Retina (tissue), 1 donor: ENCODE results near the gene PTGDS.

Source experiments
- DNase-seq: peaks from one replicate; pipeline ENCODE4 v3.0.0-alpha.2; 2016

PTGDS gene

GRCh38 chr9:137026384-137026783 lies 49.1 kb downstream of the PTGDS start:
- DNase-seq = no peak

- no peak for DNase-seq
Measured at GRCh38 chr9:137026828-137027227, 49.5 kb downstream of the PTGDS start.

DNA sequence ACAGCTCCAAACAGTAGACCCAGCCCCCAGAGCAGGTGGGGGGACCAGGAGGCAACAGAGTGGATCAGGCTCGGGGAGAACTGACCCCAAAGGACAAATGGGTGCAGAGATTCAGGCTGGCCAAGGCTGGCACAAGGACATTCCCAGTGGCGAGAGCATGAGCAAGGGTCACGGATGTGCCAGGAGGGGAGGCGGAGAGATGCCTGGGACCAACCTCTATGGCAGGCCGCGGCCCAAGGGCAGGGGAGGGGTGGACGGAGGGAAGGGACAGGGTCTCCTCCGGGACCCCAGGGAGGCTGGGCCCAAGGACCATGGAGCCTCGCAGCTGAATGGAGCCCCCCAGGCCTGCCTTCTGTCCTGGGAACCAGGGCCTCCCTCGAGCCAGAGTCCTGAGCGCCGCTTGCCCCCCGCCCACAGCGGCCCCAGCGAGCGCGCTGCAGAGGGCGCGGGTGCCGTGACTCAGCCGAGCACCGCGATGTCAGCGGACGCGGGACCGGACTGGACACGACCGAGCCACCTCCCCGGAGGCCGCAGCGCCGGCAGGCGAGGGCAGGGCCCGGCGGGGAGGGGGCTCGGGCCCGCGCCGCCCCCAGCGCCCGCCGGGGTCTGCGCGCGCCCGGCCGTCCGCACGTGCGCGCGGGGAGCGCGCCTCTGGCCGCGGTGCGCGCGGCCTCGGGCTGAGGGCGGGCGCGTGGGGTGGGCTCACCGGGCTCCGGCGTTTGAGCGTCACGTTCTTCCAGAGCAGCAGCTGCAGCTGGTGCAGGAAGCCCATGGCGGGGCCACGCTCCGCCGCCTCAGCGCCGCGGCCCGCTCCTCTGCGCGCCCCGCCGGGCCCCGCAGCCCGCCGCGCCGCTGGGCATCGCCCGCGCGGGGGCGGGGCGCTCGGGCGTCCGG lies 50.3 kb downstream of the PTGDS start, which contains the start of gene ABCA2:
ABCA2 (minus strand) TSS at position 869 of the 894 bp plus-strand sequence; CDS start at position 772, 97 bp downstream.
- peak; percentile 65 for DNase-seq

DNA sequence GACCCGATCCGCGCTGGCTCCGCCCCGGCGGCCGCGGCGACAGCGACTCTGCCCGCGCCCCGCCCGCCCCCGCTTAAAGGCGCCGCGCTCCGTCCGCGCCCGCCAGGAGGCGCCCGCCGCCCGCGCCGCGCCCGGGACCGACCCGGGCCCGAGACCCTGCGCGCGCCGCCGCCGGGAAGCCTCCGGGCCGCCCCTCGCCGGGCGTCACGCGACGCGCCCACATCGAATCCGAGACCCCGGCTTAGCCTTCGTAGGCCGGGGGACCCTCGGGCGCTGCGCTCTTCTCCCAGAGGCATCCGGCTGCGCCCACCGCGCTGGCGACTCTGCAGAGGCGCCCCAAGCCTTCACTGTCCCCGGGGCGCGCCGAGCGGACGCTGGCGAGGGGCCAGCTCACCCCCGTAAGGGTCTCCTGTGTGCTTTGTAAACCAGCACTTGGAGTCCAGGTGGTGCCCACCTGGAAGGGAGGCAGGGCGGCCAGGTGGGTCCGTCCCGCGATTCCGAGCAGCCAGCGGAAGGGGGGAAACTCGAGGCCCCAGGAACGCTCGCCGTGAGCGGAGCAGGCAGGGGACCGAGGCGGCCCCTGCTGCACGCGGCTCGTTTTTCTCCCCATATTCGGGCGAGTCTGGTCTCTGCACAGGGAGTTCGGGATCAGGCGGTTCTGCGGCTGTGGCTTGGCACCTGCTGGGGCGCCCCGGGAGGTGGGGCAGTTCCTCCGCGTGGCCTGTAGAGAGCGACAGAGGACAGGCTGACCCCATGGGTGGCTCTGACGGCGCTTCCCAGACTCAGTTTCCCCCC lies 51.2 kb downstream of the PTGDS start:
- peak; percentile 78 for DNase-seq

- peak; percentile 88 for DNase-seq
Measured at GRCh38 chr9:137029058-137029936, 52.0 kb downstream of the PTGDS start.

DNA sequence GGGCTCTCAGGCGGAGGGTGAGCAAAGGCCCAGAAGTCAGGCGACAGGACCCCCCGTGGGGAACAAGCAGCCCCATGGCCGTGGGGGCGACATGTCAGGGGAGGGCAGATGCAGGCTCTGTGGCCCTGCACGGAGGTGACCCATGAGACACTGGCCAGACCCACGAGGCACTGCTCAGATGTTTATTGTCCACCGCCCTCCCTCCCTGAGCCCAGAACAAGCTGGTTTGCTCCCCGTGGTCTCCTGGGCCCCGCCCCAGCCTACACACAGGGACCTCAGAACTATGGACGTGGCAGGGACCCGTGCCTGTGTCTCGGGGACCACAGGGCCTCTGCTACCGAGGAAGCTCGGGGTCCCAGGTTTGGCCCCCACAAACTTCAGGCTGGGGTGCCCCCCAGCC lies 52.7 kb downstream of the PTGDS start:
- DNase-seq = no peak

GRCh38 chr9:137030538-137031527 lies 53.5 kb downstream of the PTGDS start:
- DNase-seq = no peak
